ES-I3 (cell line): ENCODE data around the gene RPS18.
A peak's percentile ranks its signal among the peaks of the same experiment; 100 is the strongest.
"Not testable (repeated sequence)": the region's sequence is repeated elsewhere in the genome, so short reads cannot be mapped to it uniquely, and the experiment has no call there.

ENCODE experiments used
- H3K36me3 ChIP-seq: 2 replicates; pipeline ENCODE4 v1.6.1; 2013; ENCODE audit warnings: mild to moderate bottlenecking, low read length, control low read depth, moderate library complexity; ENCODE audit not compliant: insufficient read depth
- H3K4me1 ChIP-seq: 2 replicates; pipeline ENCODE4 v1.6.1; 2013; ENCODE audit warnings: mild to moderate bottlenecking, control low read depth, low read length; ENCODE audit not compliant: insufficient read depth
- H3K9ac ChIP-seq: 2 replicates; pipeline ENCODE4 v1.6.1; 2013; ENCODE audit warnings: low read depth, mild to moderate bottlenecking, low read length, moderate library complexity
- H3K9me3 ChIP-seq: 2 replicates; pipeline ENCODE4 v1.6.1; 2013; ENCODE audit warnings: mild to moderate bottlenecking, low read length, moderate library complexity; ENCODE audit not compliant: control insufficient read depth, insufficient read depth

The RPS18 gene

GRCh38 chr6:33251395-33252012 lies 20.4 kb upstream of the RPS18 start:
- peaks cover 6% of the 10 kb centered on the region; the same call in 1 of the 2 replicates for H3K4me1 ChIP-seq
- H3K9ac ChIP-seq, result no peak overlapping the region
- no peaks in the 10 kb centered on the region; the same call in 1 of the 2 replicates for H3K9me3 ChIP-seq
- H3K36me3 ChIP-seq, result no peaks in the 10 kb centered on the region

- no peaks in the 10 kb centered on the region for H3K36me3 ChIP-seq
- no peak overlapping the region for H3K9ac ChIP-seq
- H3K4me1 ChIP-seq, result peaks cover 6% of the 10 kb centered on the region; the same call in 1 of the 2 replicates
- no peaks in the 10 kb centered on the region; the same call in 1 of the 2 replicates for H3K9me3 ChIP-seq
Measured at GRCh38 chr6:33252759-33253158, 19.1 kb upstream of the RPS18 start.

- Histone ChIP-seq H3K36me3 (no peaks in the 10 kb centered on the region), H3K4me1 (peaks cover 6% of the 10 kb centered on the region; the same call in 1 of the 2 replicates), H3K9me3 (no peaks in the 10 kb centered on the region; the same call in 1 of the 2 replicates), H3K9ac (no peak overlapping the region)
Measured at GRCh38 chr6:33254591-33254990, 17.3 kb upstream of the RPS18 start.

- Histone ChIP-seq H3K4me1 (no peaks in the 10 kb centered on the region), H3K9me3 (no peaks in the 10 kb centered on the region; the same call in 1 of the 2 replicates), H3K9ac (no peak overlapping the region), H3K36me3 (no peaks in the 10 kb centered on the region; the same call in 1 of the 2 replicates)
Measured at GRCh38 chr6:33259032-33259431, 12.8 kb upstream of the RPS18 start.

GRCh38 chr6:33262490-33262889 lies 9.4 kb upstream of the RPS18 start:
- H3K9ac ChIP-seq, H3K9me3 ChIP-seq, H3K4me1 ChIP-seq, H3K36me3 ChIP-seq: not testable (repeated sequence)

GRCh38 chr6:33264015-33264414 lies 7.9 kb upstream of the RPS18 start:
- H3K9ac ChIP-seq, result no peak overlapping the region
- no peaks in the 10 kb centered on the region for H3K9me3 ChIP-seq
- H3K36me3 ChIP-seq, result no peaks in the 10 kb centered on the region; the same call in 1 of the 2 replicates
- no peaks in the 10 kb centered on the region for H3K4me1 ChIP-seq

GRCh38 chr6:33271117-33271467 lies 783 bp upstream of the RPS18 start:
- no peaks in the 10 kb centered on the region for H3K9me3 ChIP-seq
- peaks cover 35% of the 10 kb centered on the region for H3K36me3 ChIP-seq
- H3K9ac ChIP-seq, result peak overlapping the region; percentile 99
- H3K4me1 ChIP-seq, result peaks cover 12% of the 10 kb centered on the region; the same call in 1 of the 2 replicates

- Histone ChIP-seq H3K9ac (peak overlapping the region; percentile 99), H3K4me1 (peaks cover 12% of the 10 kb centered on the region; the same call in 1 of the 2 replicates), H3K36me3 (peaks cover 36% of the 10 kb centered on the region), H3K9me3 (no peaks in the 10 kb centered on the region)
Measured at GRCh38 chr6:33272275-33273128, 627 bp downstream of the RPS18 start.

GRCh38 chr6:33273129-33273923 lies 1.5 kb downstream of the RPS18 start:
- Histone ChIP-seq H3K36me3 (peaks cover 36% of the 10 kb centered on the region), H3K9ac (peak overlapping the region; percentile 99), H3K4me1 (peaks cover 12% of the 10 kb centered on the region), H3K9me3 (no peaks in the 10 kb centered on the region)

GRCh38 chr6:33273924-33274902 lies 2.3 kb downstream of the RPS18 start:
- Histone ChIP-seq H3K36me3 (peaks cover 39% of the 10 kb centered on the region), H3K9me3 (no peaks in the 10 kb centered on the region), H3K9ac (peak overlapping the region; percentile 22; the same call in 1 of the 2 replicates), H3K4me1 (peaks cover 16% of the 10 kb centered on the region)

GRCh38 chr6:33275795-33276580 lies 4.1 kb downstream of the RPS18 start:
- Histone ChIP-seq H3K4me1 (peaks cover 16% of the 10 kb centered on the region), H3K36me3 (peaks cover 44% of the 10 kb centered on the region), H3K9ac (peak overlapping the region; percentile 64; the same call in 1 of the 2 replicates)
- not testable (repeated sequence) for H3K9me3 ChIP-seq

GRCh38 chr6:33276581-33276863 lies 4.6 kb downstream of the RPS18 start:
- H3K9me3 ChIP-seq, result no peaks in the 10 kb centered on the region
- H3K4me1 ChIP-seq, result peaks cover 16% of the 10 kb centered on the region
- H3K36me3 ChIP-seq, result peaks cover 44% of the 10 kb centered on the region
- H3K9ac ChIP-seq, result peak overlapping the region; percentile 64
